ENCODE data around the gene EPS8. TPM values are rescaled to one million over a fixed set of nuclear protein-coding genes. Genes with fewer than 3 reads are reported as not detected.

EPS8 gene
- total RNA-seq, 1 donor from 2014 or later: 21.2 TPM

DNA sequence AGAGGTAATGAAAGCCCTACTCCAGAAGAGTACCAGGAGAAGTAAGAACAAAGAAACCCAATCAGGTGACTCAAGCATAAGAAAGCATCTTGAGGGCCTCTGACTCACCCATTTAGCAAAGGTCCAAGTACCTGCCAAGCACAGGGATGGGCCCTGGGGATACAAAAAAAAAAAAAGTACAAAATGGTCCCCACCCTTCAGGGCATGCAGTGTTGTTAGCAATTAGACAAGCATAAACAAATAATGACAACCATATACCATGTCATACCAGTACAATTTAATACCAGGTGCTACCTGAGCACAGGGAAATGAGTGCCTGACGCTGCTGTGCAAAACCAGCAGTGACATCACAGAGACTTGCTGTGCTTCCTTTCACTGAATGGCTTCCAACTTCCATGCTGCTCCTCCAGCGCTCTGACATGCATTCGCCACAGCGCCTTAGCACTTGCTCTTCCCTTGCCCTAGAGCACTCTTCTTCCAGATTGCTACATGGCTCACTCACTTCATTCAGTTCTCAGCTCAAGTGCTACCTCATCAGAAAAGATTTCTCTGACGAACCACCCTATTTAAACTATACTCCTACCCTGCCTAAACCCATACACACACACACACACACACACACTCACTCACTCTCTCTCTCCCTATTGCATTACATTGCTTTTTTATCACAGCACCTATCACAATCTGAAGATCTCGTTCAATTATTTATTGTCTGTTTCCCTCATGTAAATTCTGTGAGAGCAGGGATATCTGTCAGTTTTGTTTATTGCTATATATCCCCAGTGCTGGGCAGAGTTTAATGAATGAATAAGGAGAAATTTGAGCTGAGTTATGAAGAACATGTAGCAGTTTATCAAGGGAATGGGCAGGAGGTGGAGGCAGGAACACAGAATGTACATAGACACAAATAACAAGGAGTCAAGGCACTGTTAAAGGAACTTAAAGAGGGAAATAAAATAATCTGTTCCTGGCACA, 12.9 kb upstream of the EPS8 start:
- no peak for DNase-seq (ENCODE audit: low spot score)
- intact Hi-C loops (cut with DNase I): no loop called here

DNA sequence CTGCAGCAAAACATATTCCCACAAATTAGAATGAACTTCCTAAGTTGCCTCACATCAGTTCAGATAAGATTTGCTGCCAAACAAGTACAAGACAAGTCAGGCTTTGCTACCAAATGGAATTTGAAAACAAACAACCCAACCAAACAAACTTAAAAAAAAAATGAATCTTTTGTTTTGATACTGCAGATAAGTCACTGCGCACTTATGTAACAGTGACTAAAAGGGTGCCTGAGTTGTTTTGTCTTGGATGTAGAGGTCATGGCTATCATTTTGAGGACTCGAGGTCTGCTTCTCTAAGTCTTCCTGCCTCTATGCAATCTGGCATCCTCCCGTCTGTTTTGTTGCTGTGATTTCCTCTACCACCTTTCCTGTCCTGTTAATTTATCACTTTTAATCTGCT, 11.1 kb upstream of the EPS8 start:
- no peak for DNase-seq (ENCODE audit: low spot score)
- intact Hi-C loops (cut with DNase I): no loop called here

DNA sequence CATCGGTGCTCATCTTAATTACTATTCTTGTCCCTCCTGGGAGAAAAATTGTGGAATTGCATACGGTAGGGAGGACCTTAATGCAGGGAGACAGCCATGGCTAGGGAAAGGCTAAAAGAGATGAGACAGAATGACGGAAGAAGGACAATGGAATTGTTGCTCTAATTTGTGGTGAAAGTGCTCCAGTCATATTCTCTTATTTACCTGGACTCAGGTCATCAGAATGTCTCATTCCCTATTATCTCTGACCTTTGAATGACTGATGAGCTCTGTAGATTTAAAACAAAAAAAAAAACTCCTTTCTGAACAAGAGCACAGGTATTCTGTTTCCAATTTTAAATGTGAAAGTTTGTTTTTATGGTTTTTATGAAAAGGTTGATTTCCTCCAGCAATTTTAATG, 8.6 kb upstream of the EPS8 start:
- no peak for DNase-seq (ENCODE audit: low spot score)
- intact Hi-C loops (cut with DNase I): loop anchor here (10.0 kb wide), 1 partner anchor 47 kb away; no protein-coding TSS in a partner anchor

DNA sequence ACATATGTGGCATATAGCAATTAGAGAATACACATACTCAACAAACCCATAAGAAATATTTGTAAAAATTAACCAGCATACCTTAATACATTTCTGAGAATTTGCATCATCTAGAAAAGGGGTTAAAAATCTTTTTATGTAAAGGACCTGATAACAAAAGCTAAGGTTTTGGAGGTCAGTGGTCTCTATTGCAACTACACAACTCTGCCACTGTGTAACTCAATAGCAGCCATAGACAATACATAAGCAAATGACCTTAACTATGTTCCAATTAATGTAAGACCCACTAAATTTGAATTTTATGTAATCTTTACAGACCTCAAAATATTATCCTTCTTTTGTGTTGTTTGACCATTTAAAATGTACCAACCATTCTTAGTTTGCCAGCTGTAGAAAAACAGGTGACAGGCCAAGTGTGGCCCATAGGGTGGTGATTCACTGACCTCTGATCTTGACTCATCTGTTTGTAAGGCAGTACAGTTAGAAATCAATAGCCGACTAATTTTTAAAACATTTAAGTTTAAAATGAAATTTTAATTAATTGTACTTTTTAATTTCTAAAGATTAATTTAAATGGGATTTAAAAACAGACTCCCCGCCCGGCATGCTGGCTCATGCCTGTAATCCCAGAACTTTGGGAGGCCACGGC, 7.4 kb upstream of the EPS8 start:
- no peak for DNase-seq (ENCODE audit: low spot score)
- intact Hi-C loops (cut with DNase I): loop anchor here (10.0 kb wide), 1 partner anchor 48 kb away; no protein-coding TSS in a partner anchor

DNA sequence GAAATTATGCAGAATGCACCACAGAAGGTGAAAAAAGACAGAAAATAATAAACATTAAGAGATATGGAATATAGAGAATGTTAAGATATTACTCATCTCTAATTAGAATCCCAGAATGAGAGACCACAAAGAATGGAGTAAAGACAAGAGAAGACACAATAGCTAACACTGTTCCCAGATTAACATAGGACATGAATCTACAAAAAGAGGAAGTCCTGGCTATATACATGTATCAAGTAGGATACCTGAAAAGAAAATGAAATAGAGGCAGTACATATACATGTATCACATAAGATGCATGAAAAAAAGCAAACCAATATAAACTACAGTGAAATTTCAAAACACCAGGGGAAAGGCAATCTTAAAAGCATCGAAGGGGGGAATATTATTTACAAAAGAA, 5.6 kb upstream of the EPS8 start:
- DNase-seq (ENCODE audit: low spot score): no peak
- intact Hi-C loops (cut with DNase I): loop anchor here (10.0 kb wide), 1 partner anchor 50 kb away; no protein-coding TSS in a partner anchor

DNA sequence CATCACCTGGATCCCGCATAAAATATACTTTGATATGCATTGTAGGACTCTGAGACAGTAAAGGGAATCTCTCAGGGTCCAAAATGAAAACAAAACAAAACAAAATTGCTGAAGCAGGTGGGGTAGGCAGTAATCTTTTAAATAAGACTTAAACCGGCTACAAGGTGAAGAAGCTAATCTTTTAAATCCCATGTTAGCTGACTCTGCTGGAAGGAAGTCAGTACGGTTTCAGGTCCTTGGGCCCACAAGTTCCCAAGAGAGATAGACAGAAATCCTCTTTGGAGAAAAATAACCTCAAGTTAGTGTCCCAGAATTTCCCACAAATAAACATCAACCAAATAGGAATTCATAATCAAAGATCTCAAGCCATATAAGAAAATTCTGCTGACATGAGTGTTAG, 5.0 kb upstream of the EPS8 start:
- intact Hi-C loops (cut with DNase I): loop anchor here (10.0 kb wide), 1 partner anchor 51 kb away; no protein-coding TSS in a partner anchor
- DNase-seq (ENCODE audit: low spot score): no peak

DNA sequence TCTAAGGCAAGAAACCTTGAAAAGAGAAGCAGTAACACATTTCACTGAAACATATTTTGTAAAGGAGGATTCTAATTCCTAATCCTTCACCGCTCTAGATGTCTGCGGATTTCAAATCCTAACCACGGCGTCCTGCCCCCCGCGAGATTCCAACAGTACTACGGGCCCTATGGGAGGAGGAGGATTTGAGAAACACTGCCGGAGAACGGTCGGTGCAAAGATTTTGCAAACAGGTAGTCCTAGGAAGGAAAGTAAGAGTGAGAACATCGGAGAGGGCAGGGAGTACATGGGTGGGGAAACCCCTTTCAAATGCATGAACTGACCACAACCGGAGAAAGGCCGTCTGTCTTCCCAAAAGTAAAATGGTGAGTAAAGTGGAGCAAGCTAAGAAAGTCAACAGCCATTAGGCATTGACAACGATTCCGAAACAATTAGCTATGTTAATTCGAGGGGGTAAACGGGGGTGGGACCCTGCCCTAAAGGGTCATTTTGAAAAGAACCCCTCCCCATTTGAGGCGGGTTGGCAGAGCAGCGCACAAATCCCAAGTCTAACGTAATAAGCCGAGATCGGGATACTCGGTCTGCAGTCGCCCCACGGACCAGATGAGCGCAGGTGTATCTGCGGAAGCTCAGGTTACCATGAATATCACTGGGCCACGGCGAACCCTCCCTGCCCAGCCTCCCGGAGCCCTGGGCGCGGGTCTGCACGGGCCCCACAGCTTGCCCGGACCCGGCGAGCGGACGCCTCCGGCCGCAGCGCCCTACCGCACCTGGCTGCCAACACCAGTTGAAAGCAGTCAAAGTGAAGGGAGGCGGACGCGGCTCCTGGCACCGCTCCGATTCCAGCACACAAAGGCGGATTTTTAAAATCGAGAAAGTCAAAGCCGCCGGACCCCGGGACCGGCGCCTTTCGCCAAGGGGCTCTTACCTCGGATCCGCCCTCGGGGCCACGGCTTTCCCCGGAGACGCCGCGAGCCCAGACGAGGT, 662 bp downstream of the EPS8 start:
- intact Hi-C loops (cut with DNase I): loop anchor here (2.0 to 10.0 kb wide), 3 partner anchors 91 to 190 kb away; no protein-coding TSS in a partner anchor

DNA sequence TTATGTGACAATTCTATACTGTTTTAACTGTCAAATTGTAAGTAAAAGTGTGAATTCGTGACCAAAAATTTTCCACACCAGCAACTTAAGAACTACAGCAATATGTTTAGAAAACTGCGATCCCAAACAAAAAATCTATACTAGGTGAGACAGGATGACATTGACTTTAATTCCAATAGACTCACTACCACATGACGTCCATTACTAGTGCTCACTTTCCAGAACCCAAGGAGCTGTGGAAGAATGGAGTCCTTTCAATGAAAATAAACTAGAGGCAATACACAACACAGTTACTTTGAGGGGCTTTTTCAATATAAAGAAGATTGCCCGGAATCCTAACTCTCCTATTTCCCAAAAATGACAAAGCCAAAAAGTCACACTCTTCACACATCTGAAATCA, 1.4 kb downstream of the EPS8 start:
- intact Hi-C loops (cut with DNase I): loop anchor here (2.0 to 10.0 kb wide), 3 partner anchors 90 to 189 kb away; no protein-coding TSS in a partner anchor
- no peak for DNase-seq (ENCODE audit: low spot score)

More for the DNA sequence above, 662 bp downstream of the EPS8 start:
- peak; percentile 78 for DNase-seq (ENCODE audit: low spot score)

DNA sequence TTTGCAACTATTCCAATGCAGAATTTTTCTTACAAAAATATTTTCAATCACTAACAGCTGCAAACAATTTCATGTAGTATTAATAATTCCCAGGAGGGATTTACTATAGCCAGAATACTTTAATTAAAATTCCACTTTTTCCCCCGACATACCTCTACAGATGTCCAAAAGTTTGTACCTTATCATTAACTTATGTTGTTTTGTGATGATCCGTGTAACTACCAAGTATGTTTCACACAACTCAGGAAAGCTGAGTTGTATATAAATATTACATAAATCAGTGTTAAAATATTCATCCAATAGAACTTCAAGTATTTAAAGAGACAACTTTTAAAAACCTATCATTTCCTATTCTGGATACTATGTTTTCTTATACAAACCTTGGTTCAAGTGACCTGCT, 2.4 kb downstream of the EPS8 start:
- DNase-seq (ENCODE audit: low spot score): no peak
- intact Hi-C loops (cut with DNase I): loop anchor here (5.0 to 10.0 kb wide), 2 partner anchors 89 to 162 kb away; no protein-coding TSS in a partner anchor

DNA sequence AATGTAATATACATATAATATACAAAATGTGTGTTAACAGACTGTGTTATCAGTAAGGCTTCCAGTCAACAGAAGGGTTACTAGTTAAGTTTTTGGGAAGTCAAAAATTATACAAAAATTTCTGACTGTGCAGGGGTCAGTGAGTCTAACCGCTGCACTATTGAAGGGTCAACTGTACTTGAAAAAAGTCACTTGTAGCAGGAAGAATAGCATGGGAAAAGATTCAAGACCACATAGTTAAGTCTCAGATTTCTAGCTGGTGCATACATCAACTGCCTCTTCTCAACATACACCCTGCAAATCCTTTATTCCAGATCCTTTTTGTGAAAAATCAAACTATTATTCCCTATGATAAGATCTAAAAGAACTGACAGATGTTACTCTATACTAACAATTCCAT, 5.9 kb downstream of the EPS8 start:
- DNase-seq (ENCODE audit: low spot score): no peak
- intact Hi-C loops (cut with DNase I): loop anchor here (10.0 kb wide), 1 partner anchor 158 kb away; no protein-coding TSS in a partner anchor

DNA sequence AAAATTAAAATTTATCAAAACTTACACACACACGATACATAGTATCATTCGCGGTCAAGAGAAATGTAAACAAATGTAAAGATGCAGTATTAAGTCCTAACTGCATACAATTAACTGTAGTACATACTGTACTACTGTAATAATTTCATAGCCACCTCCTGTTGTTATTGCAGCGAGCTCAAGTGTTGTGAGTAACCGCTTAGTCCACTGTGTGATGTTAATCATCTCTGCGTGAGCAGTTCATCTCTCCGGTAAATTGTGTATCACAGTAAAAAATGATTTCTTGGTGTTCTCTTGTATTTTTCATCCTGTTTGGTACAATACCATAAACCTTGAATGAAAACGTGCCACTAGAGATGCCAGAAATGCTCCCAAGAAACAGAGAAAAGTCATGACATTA, 6.5 kb downstream of the EPS8 start:
- intact Hi-C loops (cut with DNase I): loop anchor here (10.0 kb wide), 1 partner anchor 158 kb away; no protein-coding TSS in a partner anchor
- no peak for DNase-seq (ENCODE audit: low spot score)

DNA sequence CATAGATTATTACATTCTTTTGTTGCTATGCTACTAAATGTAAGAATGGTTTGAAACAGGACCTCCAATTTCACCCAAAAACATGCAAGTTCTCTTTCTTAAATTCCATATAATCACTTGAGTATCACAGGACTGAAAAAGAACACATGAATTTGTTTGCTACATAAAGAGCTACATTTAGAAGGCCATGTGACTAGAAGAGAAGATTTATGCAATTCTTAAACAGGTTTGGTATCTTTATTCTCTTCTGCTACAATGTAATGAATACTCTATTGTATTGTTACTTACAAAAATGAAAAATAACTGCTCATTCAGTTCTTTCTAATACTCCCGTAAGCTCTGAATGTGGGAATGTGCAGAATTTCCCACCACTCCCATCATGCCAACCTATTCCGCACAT, 9.3 kb downstream of the EPS8 start:
- DNase-seq (ENCODE audit: low spot score): no peak
- intact Hi-C loops (cut with DNase I): loop anchor here (10.0 kb wide), 1 partner anchor 155 kb away; no protein-coding TSS in a partner anchor

DNA sequence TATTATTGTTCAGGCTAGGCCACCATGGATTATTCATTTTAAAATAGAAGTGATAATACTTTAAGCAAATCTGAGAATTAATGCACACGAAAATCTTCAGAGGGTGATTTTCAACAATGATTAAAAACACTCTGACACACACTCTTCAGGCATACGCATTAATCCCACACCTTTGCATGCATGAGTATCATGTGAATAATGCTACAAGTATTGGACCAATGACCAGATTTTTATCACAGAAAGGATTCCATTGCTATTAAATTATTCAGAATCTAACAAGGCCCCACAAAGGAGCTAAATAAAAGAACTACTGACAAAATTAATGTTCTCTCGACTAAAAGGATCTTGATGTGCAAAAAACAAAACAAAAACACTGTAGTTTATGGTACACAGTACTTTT, 11.1 kb downstream of the EPS8 start:
- intact Hi-C loops (cut with DNase I): no loop called here
- no peak for DNase-seq (ENCODE audit: low spot score)

DNA sequence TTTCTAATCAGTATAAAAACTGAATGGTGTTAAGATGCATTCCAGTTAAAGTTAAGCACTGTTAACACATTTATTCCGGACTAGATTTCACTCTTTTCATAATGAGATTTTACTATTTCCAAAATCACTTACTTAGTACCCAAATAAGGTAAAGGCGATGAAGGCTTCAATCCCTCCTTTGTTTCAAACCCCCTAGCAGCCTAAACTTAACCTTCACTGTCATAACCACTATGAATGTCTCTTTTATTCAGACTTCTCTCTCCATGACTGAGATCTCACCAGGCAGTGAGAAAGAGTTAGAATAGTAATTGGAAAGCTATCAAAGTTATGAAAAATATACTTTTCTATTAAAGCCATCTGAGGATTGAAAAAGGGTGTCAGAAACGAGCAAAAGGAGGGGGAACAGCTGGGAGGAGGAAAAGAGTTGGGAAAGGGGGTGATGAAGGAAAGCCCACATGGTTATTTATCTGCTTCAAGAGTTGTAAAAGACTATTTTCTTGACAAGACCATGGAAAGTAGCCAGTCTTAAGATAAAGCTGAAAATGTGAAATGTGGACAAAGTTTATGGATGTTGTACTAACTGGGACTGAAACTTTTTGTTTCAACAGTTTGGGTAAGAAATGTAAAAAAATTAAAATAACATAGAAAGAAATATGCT, 11.7 kb downstream of the EPS8 start:
- no peak for DNase-seq (ENCODE audit: low spot score)
- intact Hi-C loops (cut with DNase I): no loop called here

DNA sequence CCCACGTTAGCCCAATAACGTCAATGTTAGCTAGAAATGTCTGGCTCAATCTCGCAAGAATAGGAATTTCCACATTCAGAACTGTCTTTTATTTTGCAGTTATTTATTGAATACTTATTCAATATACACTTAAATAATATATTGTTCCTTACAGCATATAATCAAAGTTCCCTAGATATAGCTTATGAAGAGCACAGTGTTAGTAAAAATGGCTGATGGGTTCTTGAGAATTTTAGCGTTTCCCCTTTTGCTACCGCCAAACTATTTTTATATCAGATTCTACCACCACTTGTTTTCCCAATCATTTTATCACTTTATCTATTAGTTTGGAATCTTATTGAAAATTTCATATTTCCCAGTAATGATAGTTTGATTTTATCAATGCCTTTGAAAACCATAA, 12.7 kb downstream of the EPS8 start:
- intact Hi-C loops (cut with DNase I): no loop called here
- no peak for DNase-seq (ENCODE audit: low spot score)

DNA sequence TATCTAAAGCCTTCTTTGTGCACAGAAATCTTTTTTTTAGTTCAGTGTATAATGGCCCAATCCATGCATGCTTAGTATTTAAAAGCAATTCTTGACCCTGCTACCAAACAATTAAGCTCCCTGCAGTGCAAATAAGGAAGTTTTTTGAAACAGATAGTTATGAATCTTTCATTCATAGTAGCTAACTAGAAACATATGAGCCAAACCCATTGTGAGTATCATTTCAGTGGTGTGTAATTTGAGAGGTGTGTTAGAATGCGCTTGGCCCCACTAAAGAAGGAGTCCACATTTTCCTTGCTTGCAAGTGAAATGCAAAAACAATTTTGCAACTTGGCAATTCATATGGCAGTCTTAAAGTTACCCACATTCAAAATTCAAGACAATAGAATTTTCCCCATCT, 14.4 kb downstream of the EPS8 start:
- intact Hi-C loops (cut with DNase I): no loop called here
- no peak for DNase-seq (ENCODE audit: low spot score)

DNA sequence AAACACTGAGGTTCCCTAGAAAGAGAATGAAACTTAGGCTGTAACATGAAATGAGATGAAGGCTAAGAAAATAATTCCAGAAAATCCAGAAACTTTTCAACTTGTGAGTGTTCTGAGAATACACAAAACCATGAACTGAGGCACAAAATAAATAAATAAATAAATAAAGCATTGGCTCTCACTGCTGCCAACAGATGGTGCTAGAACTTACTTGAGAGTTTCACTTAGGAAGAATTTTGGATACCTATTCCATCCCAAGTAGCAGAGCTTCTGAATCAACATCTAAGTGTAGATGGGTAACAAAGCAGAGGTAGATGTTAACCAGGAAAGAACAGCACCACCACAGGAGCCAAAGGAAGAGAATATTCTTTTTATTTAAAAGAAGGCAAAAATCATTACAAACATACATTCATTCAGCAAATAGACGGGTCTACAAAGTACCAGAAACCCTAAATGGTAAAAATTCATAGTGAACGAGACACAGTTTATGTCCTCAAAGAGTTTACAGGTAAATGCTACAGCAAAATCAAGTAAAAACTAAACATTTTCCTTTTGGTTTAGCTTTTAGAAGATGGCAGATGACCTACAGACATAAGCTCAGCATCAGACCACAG, 16.7 kb downstream of the EPS8 start:
- intact Hi-C loops (cut with DNase I): no loop called here
- no peak for DNase-seq (ENCODE audit: low spot score)

DNA sequence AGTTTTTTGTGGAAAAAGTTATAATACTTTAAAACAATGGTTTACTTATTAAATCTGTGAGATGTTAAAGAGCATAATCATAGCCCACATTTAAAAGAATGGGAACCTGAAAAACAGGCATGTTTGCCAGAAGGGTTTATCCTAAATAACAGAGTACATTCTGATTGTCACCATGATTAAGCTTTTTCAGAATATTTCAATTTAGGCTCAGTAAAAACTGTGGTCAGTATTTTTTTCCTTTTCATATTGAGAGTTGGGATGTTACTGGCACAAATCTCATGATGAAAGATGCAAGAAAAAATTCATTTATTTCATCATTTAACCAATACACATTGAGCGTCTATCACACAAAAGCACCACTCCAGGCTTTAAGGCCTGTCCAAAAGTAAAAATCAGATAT, 18.6 kb downstream of the EPS8 start:
- DNase-seq (ENCODE audit: low spot score): no peak
- intact Hi-C loops (cut with DNase I): no loop called here

Data from cardiac septum (tissue), 1 donor.